Ovary (tissue), 3 donors: ENCODE measurements around the gene ERFL.

ENCODE experiments used
- EP300 ChIP-seq: sonication (generic); formaldehyde crosslinking; IDR thresholded peaks from one replicate; pipeline ENCODE4 v1.6.1; 2017; ENCODE audit warnings: antibody characterized with exemption
- POLR2A ChIP-seq: fragments of 450-650 bp; IDR thresholded peaks from one replicate; pipeline ENCODE4 v1.6.1; 2017; ENCODE audit warnings: antibody characterized with exemption, mild to moderate bottlenecking, moderate library complexity
- TF ChIP-seq, protein P1 (sequence below), 3 donors: fragments of 450-650 bp in 2 of 3; fragments of 200-600 bp in 1 of 3; IDR thresholded peaks; one replicate each; pipeline versions ENCODE4 v1.5.1 to v1.8.0; 2016 to 2022; ENCODE audit warnings: antibody characterized with exemption in 3 of 3, mild to moderate bottlenecking in 1 of 3
- donor health status: DM: no; HTN: no; CAD: no.

- TF ChIP-seq POLR2A (no peak), EP300 (no peak)
- TF ChIP-seq, protein P1, sequence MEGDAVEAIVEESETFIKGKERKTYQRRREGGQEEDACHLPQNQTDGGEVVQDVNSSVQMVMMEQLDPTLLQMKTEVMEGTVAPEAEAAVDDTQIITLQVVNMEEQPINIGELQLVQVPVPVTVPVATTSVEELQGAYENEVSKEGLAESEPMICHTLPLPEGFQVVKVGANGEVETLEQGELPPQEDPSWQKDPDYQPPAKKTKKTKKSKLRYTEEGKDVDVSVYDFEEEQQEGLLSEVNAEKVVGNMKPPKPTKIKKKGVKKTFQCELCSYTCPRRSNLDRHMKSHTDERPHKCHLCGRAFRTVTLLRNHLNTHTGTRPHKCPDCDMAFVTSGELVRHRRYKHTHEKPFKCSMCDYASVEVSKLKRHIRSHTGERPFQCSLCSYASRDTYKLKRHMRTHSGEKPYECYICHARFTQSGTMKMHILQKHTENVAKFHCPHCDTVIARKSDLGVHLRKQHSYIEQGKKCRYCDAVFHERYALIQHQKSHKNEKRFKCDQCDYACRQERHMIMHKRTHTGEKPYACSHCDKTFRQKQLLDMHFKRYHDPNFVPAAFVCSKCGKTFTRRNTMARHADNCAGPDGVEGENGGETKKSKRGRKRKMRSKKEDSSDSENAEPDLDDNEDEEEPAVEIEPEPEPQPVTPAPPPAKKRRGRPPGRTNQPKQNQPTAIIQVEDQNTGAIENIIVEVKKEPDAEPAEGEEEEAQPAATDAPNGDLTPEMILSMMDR (IDR thresholded peaks at IDR 0.05) = no peak
These were observed 15.2 kb downstream of the ERFL start for GRCh38 chr19:41912899-41913537.
